HG03139 (cell line): ENCODE measurements around the gene TBX6.
"Not testable (repeated sequence)": the region's sequence is repeated elsewhere in the genome, so short reads cannot be mapped to it uniquely, and the experiment has no call there.

Experiments used
- ATAC-seq: cut with Tn5 transposase; IDR thresholded peaks from one replicate; pipeline ENCODE4 v1.9.1; 2021; ENCODE audit not compliant: unreplicated experiment

TBX6 gene

GRCh38 chr16:30066761-30067583, 24.8 kb downstream of the TBX6 start:
- ATAC-seq, result no peak

- ATAC-seq, result no peak
These were observed 25.6 kb downstream of the TBX6 start for GRCh38 chr16:30065943-30066760.

- peak; percentile 76 for ATAC-seq
These were observed 26.4 kb downstream of the TBX6 start, which contains the start of gene ALDOA for GRCh38 chr16:30065102-30065942. ALDOA (plus strand) TSS chr16:30065760; CDS start chr16:30066898, 1,138 bp downstream.

GRCh38 chr16:30064729-30065101, 27.0 kb downstream of the TBX6 start:
- no peak for ATAC-seq

GRCh38 chr16:30063893-30064728, 27.6 kb downstream of the TBX6 start:
- ATAC-seq, result no peak

GRCh38 chr16:30063278-30063892, 28.3 kb downstream of the TBX6 start:
- no peak for ATAC-seq

- no peak for ATAC-seq
These were observed 30.7 kb downstream of the TBX6 start for GRCh38 chr16:30060836-30061554.

GRCh38 chr16:30060346-30060745, 31.4 kb downstream of the TBX6 start:
- ATAC-seq, result no peak

- ATAC-seq, result no peak
These were observed 36.7 kb downstream of the TBX6 start for GRCh38 chr16:30054959-30055553.

- no peak for ATAC-seq
These were observed 37.3 kb downstream of the TBX6 start for GRCh38 chr16:30054451-30054850.

- no peak for ATAC-seq
These were observed 38.2 kb downstream of the TBX6 start for GRCh38 chr16:30053376-30054015.

GRCh38 chr16:30052671-30053372, 38.9 kb downstream of the TBX6 start:
- ATAC-seq, result peak; percentile 45

GRCh38 chr16:30051518-30051917, 40.2 kb downstream of the TBX6 start:
- ATAC-seq, result no peak

- no peak for ATAC-seq
These were observed 41.9 kb downstream of the TBX6 start for GRCh38 chr16:30049871-30050270.

- no peak for ATAC-seq
These were observed 45.1 kb downstream of the TBX6 start for GRCh38 chr16:30046588-30046987.

- no peak for ATAC-seq
These were observed 45.5 kb downstream of the TBX6 start for GRCh38 chr16:30046178-30046577.

GRCh38 chr16:30041841-30042240, 49.9 kb downstream of the TBX6 start:
- ATAC-seq, result no peak

- ATAC-seq, result not testable (repeated sequence)
These were observed 51.0 kb downstream of the TBX6 start for GRCh38 chr16:30040690-30041089.
